HS-5 (cell line): Measurements from ENCODE around the gene IGHMBP2.

Source experiments
- DNase-seq: peaks from one replicate; pipeline ENCODE4 v3.0.0-alpha.2; 2012; ENCODE audit warnings: low read depth

The IGHMBP2 gene

DNA sequence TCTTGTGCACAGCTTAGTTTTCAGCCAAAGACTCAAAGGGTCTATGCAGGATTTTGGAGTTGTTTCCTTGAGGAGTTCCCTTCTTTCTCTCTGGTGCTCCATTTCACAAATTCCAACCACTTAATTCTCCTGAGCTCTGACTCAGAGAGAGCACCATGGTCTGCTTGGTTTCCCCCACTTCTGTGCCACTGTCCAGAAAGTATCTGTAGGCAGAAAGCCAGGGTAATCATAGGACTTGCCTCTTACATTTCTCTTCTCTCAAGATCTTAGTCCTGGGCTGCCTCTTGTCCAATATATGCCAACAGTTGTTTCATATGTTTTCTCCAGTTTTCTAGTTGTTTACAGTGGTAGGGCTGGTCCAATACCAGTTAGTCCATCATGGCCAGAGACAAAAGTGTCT lies 83.5 kb downstream of the IGHMBP2 start:
- no peak for DNase-seq

DNA sequence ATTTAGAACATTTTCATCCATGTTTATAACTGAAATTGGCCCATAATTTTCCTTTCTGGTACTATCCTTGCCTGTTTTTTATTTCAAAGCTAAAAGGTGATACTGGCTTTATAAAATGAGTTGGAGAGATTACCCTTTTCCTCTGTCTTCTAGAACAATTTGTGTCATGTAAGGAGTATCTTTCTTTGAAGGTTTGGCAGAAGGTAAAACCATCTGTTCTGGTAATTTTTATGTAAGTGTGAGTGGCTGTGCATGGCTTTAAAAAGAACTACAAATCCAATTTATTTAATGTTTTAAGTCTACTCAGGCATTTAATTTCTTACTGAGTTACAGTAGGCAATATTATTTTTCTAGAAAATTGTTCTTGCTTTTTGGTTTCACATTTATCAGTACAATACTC lies 84.8 kb downstream of the IGHMBP2 start:
- no peak for DNase-seq
